Activated effector memory CD4-positive, alpha-beta T cell treated with anti-CD3 and anti-CD28 coated beads, Interleukin-2, amount 50 U/mL, for 16 hours (primary cell): Measurements from ENCODE around the gene HTR3E.
"Not testable (repeated sequence)": the region's sequence is repeated elsewhere in the genome, so short reads cannot be mapped to it uniquely, and the experiment has no call there.

Experiments used
- DNase-seq: peaks from one replicate; pipeline ENCODE4 v3.0.0-alpha.2; 2020

HTR3E gene

DNA sequence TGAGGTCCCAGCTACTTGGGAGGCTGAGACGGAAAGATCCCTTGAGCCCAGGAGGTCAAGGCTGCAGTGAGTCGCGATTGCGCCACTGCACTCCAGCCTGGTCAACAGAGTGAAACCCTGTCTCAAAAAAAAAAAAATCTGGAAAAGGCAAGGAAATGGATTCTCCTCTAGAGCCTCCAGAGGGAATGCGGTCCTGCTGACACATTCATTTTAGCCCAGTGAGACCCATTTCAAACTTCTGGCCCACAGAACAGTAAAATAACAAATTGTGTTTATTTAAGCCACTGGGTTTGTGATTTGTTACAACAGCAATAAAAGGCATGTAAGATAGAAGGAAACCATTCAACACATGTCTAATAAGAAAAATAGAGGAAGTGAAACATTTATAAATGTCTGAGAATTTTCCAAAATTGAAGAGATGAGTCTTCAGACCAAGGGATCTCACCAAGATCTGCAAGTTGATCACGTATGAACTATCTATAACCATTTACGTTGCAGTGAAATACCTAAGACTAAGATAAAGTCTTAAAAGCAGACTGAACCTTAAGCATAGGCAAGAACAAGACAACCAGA, at the start of gene HTR3E:
Gene HTR3E, plus strand, starts transcription at position 254 of the 573 bp plus-strand sequence. CDS start 466 bp downstream, outside the sequence.
- DNase-seq = no peak

- no peak for DNase-seq
Observed at GRCh38 chr3:184050217-184050847, 46.5 kb upstream of the HTR3E start.

DNA sequence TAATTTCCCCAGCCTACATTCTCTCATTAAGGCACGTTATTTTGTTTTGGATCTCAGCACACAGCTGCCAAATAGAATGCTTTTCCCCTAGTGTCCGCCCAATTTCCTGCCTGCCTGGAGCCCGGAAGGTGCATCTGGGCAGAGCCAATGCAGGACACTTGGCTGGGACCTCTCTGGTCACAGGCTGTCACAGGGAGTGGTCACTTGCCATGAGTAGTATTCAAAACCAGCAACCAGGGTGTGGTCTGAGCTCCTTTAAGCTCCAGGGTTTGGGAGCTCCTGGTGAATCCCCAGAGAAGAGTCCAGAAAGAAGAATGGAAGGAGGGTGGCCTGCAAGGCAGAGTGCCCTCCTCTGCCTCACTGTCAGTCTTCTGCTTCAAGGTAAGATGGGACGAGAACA, 44.1 kb upstream of the HTR3E start, which contains the start of gene HTR3C:
Gene HTR3C, plus strand, starts transcription at position 281 of the 400 bp plus-strand sequence. Its CDS starts 34 bp downstream, at position 315.
- DNase-seq = no peak

DNA sequence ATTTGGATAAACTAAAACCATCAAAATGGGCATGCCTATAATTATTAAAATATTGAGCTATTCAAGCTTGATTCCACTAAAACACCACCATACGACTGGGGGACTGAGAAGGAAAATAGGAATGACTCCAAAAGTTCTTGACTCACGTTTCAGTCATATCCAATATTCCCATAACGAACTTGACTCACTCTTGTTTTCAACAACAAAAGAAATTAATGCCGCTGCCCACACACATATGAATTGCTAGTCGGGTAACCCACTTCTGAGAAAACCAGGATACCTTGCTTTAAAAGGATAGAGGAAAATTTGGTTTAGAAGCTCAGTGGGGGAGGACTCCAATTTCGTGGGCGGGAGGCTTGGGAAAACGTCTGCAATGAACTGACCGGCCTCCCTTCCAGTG, 38.8 kb upstream of the HTR3E start:
- DNase-seq = no peak

DNA sequence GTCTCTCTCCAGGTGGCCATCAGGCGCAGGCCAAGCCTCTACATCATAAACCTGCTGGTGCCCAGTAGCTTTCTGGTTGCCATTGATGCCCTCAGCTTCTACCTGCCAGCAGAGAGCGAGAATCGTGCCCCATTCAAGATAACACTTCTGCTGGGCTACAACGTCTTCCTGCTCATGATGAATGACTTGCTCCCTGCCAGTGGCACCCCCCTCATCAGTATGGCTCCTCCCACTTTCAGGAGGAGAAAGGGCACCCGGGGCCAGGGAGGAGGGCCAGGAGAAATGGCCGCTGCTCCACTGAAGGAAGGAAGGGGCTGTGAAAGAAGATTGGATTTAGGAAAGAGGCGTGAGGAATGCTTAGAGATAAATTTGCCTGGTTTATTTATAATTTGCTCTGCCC, 37.4 kb upstream of the HTR3E start:
- DNase-seq = no peak

- DNase-seq = no peak
Observed at GRCh38 chr3:184062637-184063036, 34.2 kb upstream of the HTR3E start.

DNA sequence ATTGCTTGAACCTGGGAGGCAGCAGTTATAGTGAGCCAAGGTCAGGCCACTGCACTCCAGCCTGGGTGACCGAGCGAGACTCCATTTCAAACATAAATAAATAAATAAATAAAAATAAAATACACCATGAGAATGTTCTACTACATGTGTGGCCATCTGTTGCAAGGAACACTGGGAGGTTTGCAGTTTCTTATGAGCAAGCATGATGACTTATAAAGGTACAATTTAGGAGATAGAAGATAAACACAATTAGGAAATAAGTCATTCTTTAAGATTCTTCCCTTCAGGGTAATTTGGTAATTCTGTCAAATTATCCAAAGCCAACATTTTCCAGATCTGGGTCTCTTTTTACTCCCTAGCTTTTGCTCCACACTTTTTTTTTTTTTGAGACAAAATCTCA, 30.7 kb upstream of the HTR3E start:
- DNase-seq = no peak

GRCh38 chr3:184067573-184068055, 29.2 kb upstream of the HTR3E start:
- DNase-seq = no peak

- no peak for DNase-seq
Observed at GRCh38 chr3:184068344-184068743, 28.5 kb upstream of the HTR3E start.

DNA sequence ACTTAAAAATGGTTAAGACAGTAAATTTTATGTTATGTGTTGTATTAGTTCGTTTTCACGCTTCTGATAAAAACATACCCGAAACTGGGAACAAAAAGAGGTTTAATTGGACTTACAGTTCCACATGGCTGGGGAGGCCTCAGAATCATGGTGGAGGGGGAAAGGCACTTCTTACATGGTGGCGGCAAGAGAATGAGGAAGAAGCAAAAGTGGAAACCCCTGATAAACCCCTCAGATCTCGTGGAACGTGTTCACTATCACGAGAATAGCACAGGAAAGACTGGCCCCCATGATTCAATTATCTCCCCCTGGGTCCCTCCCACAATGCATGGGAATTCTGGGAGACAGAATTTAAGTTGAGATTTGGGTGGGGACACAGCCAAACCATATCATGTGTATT, 25.7 kb upstream of the HTR3E start:
- not testable (repeated sequence) for DNase-seq

- no peak for DNase-seq
Observed at GRCh38 chr3:184073621-184074020, 23.2 kb upstream of the HTR3E start.

- no peak for DNase-seq
Observed at GRCh38 chr3:184075901-184076300, 21.0 kb upstream of the HTR3E start.

DNA sequence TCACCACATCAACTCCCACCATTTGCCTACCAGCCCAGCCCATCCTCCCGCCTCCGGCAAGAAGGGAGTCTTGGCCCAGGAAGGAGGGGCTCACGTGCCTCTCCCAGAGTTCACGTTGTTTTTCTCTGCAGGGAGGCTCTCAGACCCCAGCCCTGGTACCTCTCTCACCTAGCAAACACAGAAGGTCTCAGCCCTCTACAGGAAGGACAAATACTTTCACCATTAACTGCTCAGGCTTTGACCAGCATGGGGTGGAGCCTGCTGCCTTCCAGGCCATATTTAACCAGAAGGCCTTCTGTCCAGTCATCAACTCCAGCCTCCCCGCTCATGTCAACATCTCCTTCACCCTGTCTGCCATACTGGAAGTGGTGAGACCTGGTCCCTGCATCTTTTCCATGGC, 19.0 kb upstream of the HTR3E start:
- no peak for DNase-seq

DNA sequence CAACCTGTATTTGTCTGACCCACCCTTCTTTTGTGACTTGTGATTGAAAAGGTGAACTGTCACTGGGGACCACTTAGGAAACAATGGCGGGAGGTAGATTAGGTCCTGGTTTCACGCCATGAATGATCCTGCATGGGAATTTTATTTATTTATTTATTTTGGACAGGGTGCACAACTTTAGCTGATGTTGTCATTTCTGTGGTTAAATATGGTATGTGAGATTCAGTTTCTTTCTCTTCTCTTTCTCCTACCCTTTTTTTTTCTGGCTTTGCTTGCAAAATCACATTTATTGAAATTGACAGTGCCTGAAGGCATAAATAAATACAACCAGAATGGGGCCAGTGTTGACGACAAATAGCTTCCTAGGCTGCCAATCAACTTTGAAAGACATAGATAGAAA, 18.0 kb upstream of the HTR3E start:
- DNase-seq = no peak

- DNase-seq = no peak
Observed at GRCh38 chr3:184081116-184081830, 15.6 kb upstream of the HTR3E start.

DNA sequence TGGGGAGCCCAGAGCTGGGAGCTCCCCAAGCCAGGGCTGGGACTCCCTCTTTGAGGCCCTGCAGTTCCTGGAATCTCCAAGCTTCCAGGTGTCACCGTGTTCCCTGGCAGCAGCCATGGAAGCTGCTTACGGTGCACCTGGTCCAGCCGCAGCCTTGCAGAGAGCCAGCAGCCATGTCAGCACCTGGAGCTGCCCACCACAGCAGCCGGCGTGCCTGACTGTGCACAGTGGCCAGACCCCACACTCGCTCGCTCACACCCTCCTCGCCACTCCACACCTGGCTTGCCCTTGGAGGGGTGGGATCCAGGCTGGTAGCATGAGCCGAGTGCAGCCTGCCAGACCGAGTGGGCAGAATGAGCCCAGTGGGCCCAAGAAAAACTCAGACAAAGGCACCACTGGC, 14.8 kb upstream of the HTR3E start:
- no peak for DNase-seq

- DNase-seq = no peak
Observed at GRCh38 chr3:184082465-184082864, 14.4 kb upstream of the HTR3E start.

GRCh38 chr3:184085389-184085852, 11.4 kb upstream of the HTR3E start:
- DNase-seq = no peak

DNA sequence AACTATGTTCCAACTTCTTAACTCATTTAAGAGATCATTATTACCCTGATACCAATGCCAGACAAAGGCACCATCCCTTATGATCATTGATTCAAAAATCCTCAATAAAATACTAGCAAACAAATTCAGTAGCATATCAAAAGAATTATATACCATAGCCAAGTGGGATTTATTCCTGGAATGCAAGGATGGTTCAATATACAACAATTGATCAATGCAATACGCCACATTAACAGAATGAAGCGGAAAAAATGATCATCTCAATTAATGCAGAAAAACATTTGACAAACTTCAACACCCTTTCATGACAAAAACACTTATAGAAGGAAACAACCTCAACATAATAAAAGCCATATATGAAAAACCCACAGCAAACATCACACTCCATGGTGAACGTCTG, 4.7 kb upstream of the HTR3E start:
- DNase-seq = no peak

DNA sequence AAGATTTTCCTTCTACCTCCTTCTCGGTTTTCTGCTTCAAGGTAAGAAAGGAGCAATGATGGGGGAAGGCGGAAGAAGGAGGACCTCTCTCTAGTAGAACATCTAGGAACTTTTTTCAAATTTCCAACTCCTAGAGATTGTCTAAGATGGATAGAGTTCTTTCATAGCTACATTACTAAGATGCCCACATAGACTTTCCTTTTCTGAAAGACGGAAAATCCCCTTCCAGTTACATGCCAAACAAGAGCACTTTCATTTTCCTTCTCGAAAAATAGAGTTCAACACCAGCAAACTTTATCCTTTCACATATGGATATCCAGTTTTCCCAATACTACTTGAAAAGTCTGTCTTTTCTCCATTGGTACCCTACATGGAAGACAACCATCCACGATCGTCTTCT, 692 bp downstream of the HTR3E start:
- DNase-seq = no peak

DNA sequence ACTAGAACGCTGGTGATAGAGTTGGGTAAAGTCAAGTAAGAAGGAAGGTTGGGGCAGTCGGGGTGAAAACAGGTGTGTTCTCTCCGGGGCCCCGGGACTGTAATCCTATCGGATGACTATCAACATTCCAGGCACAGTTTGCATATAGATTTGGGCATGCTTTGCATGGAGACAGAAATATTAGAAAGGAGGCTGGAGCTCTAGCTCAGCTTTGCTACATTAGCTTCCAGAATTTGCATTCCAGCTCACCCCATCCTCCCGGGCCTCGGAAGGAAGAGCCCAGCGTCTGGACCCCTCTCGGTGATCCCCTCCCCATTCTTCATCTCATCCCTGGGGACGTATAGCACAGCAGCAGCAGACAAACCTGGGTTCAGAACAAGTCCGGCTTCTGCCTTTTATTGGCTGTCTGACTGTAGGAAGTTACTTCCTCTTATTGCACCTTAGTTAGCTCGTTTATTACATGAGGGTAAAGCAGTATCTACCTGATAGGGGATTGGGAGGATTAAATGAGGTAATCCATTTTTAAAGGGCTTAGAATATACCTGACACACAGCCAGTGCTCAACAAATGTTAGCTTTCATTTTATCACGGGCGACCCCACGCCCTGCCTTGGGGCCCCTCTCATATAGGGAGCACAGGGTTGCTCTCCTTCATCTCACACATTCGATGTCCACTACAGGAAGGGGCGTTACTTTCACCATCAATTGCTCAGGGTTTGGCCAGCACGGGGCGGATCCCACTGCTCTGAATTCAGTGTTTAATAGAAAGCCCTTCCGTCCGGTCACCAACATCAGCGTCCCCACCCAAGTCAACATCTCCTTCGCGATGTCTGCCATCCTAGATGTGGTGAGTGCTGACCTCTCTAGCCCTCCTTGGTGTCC, 3.2 kb downstream of the HTR3E start:
- DNase-seq = no peak

DNA sequence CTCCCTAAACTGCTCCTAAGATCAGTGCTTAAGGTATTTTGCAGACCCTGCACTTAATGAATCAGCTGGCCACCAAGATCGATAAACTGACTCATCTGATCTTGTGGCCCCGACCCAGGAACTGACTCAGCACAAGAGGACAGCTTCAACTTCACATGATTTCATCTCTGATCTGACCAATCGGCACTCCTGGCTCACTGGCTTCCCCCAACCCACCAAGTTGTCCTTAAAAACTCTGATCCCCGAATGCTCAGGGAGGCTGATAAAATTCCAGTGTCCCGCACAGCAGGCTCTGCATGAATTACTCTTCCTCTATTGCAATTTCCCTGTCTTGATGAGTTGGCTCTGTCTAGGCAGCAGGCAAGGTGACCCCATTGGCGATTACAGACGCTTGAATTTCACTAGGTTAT, 13.5 kb downstream of the HTR3E start:
- no peak for DNase-seq

GRCh38 chr3:184116017-184116416, 19.2 kb downstream of the HTR3E start:
- DNase-seq = no peak
